ENCODE results near the gene ZNF860. TPM values are rescaled to one million over a fixed set of nuclear protein-coding genes. Genes with fewer than 3 reads are reported as not detected.
A peak's percentile ranks its signal among the peaks of the same experiment; 100 is the strongest.

ZNF860 gene
- polyA plus RNA-seq, 2 donors, result 0.88 to 1.8 TPM

DNA sequence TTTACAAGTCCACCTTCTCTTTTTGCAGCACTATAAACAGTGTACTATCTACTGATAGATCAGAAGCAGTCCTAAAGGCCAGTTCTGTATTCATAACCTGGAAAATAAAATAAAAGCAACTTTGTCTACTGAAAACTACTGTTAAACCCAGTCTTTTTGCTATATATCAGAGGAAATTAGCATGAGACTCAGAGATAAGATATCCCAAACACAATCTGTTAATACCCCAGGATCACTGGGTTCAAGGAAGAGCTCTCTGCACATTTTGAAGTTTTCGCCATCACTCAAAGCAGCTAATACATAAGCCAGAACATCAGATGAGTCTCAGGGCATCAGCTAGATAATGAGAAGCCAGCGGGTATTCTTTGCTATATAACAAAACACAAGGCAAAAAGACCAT is 22.3 kb upstream of the ZNF860 start:
- H3K27ac ChIP-seq (ENCODE audit: low read depth in 2 of 2, low read length in 1 of 2), result peak overlapping the region in 1 of 2 donors; percentile 12
- no peak overlapping the region for H3K4me3 ChIP-seq (ENCODE audit: low read depth in 1 of 2, low read length in 2 of 2)
- 79 to 86% methylated on average over 2 of the region's 2 CpGs for WGBS, 2 donors

DNA sequence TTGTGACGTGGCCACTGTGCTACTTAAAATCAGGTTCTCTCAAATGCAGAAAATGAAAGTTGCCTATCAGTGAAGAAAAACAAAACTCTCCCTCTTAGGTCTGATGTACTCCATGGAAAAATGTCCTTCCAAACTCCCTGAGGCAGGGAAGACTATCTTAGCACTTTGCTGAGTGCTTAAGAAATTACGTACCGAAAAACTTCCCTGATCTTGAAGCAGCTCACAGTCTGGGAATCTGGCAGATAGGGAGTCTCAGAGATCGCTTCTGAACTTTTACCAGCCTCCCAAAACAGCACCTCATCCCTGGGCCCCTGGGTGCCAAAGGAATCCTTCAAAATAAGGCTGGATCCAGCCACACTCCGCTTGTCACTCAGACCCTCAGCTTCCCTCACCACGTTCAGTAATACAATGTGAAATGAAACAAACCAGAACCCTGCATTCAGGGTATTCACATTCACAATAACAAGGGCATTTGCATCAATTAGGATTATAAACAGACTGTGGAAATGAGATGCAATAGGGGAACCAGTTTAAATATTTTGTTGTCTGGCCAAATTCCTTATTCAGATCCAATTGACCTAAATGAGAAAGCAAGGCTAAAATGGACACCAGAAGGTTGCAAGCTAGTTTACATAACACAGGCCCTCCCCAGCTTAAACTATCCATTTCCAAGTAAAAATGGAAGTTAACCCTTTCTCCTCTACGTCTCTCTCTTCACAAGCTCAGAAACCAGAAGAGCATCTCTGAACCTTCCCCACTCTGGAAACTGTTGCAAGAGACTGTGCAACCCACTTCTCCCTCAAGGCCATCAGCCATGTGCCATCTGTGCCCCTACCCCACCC is 21.4 kb upstream of the ZNF860 start:
- H3K27ac ChIP-seq (ENCODE audit: low read depth in 2 of 2, low read length in 1 of 2), result peak overlapping the region; percentile 59 to 67
- no peak overlapping the region for H3K4me3 ChIP-seq (ENCODE audit: low read depth in 1 of 2, low read length in 2 of 2)
- 42 to 65% methylated on average over 7 of the region's 7 CpGs for WGBS, 2 donors
- peaks cover 0 to 2% of the 10 kb centered on the region in 2 donors for H3K4me1 ChIP-seq (ENCODE audit: control insufficient read depth in 2 of 2, insufficient read depth in 2 of 2, low read length in 1 of 2)
- H3K27me3 ChIP-seq (ENCODE audit: control insufficient read depth in 1 of 2, insufficient read depth in 2 of 2, low read length in 2 of 2), result no peaks in the 10 kb centered on the region
- peaks cover 0 to 4% of the 10 kb centered on the region in 2 donors for H3K9me3 ChIP-seq (ENCODE audit: control insufficient read depth in 2 of 2, insufficient read depth in 1 of 2, low read depth in 1 of 2, low read length in 1 of 2)
- H3K36me3 ChIP-seq (ENCODE audit: control insufficient read depth in 2 of 2, insufficient read depth in 2 of 2, low read length in 1 of 2), result no peaks in the 10 kb centered on the region

More for the DNA sequence above, 22.3 kb upstream of the ZNF860 start:
- H3K4me1 ChIP-seq (ENCODE audit: control insufficient read depth in 2 of 2, insufficient read depth in 2 of 2, low read length in 1 of 2), result peaks cover 0 to 2% of the 10 kb centered on the region in 2 donors
- no peaks in the 10 kb centered on the region for H3K36me3 ChIP-seq (ENCODE audit: control insufficient read depth in 2 of 2, insufficient read depth in 2 of 2, low read length in 1 of 2)
- no peaks in the 10 kb centered on the region for H3K27me3 ChIP-seq (ENCODE audit: control insufficient read depth in 1 of 2, insufficient read depth in 2 of 2, low read length in 2 of 2)
- peaks cover 0 to 4% of the 10 kb centered on the region in 2 donors for H3K9me3 ChIP-seq (ENCODE audit: control insufficient read depth in 2 of 2, insufficient read depth in 1 of 2, low read depth in 1 of 2, low read length in 1 of 2)

GRCh38 chr3:31960793-31961431 is 20.6 kb upstream of the ZNF860 start:
- peaks cover 0 to 2% of the 10 kb centered on the region in 2 donors for H3K4me1 ChIP-seq (ENCODE audit: control insufficient read depth in 2 of 2, insufficient read depth in 2 of 2, low read length in 1 of 2)
- peak overlapping the region in 1 of 2 donors; percentile 36 for H3K27ac ChIP-seq (ENCODE audit: low read depth in 2 of 2, low read length in 1 of 2)
- H3K36me3 ChIP-seq (ENCODE audit: control insufficient read depth in 2 of 2, insufficient read depth in 2 of 2, low read length in 1 of 2), result no peaks in the 10 kb centered on the region
- H3K4me3 ChIP-seq (ENCODE audit: low read depth in 1 of 2, low read length in 2 of 2), result no peak overlapping the region
- H3K9me3 ChIP-seq (ENCODE audit: control insufficient read depth in 2 of 2, insufficient read depth in 1 of 2, low read depth in 1 of 2, low read length in 1 of 2), result no peaks in the 10 kb centered on the region
- H3K27me3 ChIP-seq (ENCODE audit: control insufficient read depth in 1 of 2, insufficient read depth in 2 of 2, low read length in 2 of 2), result no peaks in the 10 kb centered on the region
- 57 to 60% methylated on average over 4 of the region's 4 CpGs for whole genome bisulfite sequencing, 2 donors

- Histone ChIP-seq H3K4me1 (ENCODE audit: control insufficient read depth in 2 of 2, insufficient read depth in 2 of 2, low read length in 1 of 2) (peaks cover 0 to 2% of the 10 kb centered on the region in 2 donors), H3K27me3 (ENCODE audit: control insufficient read depth in 1 of 2, insufficient read depth in 2 of 2, low read length in 2 of 2) (no peaks in the 10 kb centered on the region), H3K27ac (ENCODE audit: low read depth in 2 of 2, low read length in 1 of 2) (no peak overlapping the region), H3K36me3 (ENCODE audit: control insufficient read depth in 2 of 2, insufficient read depth in 2 of 2, low read length in 1 of 2) (no peaks in the 10 kb centered on the region), H3K4me3 (ENCODE audit: low read depth in 1 of 2, low read length in 2 of 2) (no peak overlapping the region), H3K9me3 (ENCODE audit: control insufficient read depth in 2 of 2, insufficient read depth in 1 of 2, low read depth in 1 of 2, low read length in 1 of 2) (no peaks in the 10 kb centered on the region)
- 78% methylated on average over 2 of the region's 2 CpGs for WGBS, 2 donors
Observed at GRCh38 chr3:31962801-31963205, 18.7 kb upstream of the ZNF860 start.

DNA sequence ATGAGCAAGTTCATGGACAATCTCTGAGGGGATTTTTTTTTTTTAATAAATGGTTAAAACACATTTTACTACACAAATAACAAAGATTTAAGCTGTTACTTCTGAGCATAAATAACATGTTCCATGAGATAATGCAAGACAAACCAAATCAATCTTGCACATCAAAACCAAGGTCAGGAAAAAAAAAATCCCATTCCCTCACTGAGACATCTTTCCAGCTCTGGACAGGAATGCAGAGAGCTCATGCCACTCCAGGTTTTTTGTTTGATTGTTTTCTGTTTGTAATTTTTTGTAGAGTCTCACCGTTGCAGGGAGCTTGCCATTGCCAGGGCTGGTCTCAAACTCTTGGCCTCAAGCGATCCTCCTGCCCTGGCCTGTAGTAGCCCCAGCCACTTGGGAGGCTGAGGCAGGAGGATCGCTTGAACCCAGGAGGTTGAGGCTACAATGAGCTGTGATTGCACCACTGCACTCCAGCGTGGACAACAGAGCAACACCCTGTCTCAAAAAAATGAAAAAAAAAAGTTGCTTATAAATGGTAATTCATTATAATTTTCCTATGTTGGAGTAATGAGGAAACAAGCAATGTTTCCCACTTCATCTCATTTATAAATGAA is 14.5 kb upstream of the ZNF860 start:
- no peak overlapping the region for H3K27ac ChIP-seq (ENCODE audit: low read depth in 2 of 2, low read length in 1 of 2)
- H3K9me3 ChIP-seq (ENCODE audit: control insufficient read depth in 2 of 2, insufficient read depth in 1 of 2, low read depth in 1 of 2, low read length in 1 of 2), result no peaks in the 10 kb centered on the region
- H3K4me3 ChIP-seq (ENCODE audit: low read depth in 1 of 2, low read length in 2 of 2), result no peak overlapping the region
- WGBS, 2 donors, result 76 to 81% methylated on average over 4 of the region's 4 CpGs
- H3K36me3 ChIP-seq (ENCODE audit: control insufficient read depth in 2 of 2, insufficient read depth in 2 of 2, low read length in 1 of 2), result no peaks in the 10 kb centered on the region
- no peaks in the 10 kb centered on the region for H3K27me3 ChIP-seq (ENCODE audit: control insufficient read depth in 1 of 2, insufficient read depth in 2 of 2, low read length in 2 of 2)
- H3K4me1 ChIP-seq (ENCODE audit: control insufficient read depth in 2 of 2, insufficient read depth in 2 of 2, low read length in 1 of 2), result no peaks in the 10 kb centered on the region

DNA sequence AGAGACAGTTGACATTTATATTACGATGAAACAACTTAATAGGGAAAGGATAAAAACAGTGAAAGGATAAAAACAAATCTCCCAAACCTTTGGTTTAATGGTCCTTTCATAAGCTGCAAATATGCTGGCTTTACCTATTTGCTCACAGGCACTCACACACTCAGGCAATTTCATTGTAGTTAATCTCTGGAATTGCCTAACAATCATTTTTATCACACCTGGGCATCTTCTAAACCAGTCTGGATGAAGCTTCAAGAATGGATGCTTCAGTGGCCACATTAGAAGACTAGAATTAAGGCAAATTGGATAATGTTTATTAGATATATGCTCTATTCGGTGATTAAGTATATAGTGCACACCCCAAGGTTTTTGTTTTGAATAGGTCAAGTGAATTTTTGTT is 14.0 kb upstream of the ZNF860 start:
- no peaks in the 10 kb centered on the region for H3K27me3 ChIP-seq (ENCODE audit: control insufficient read depth in 1 of 2, insufficient read depth in 2 of 2, low read length in 2 of 2)
- H3K27ac ChIP-seq (ENCODE audit: low read depth in 2 of 2, low read length in 1 of 2), result peak overlapping the region in 1 of 2 donors; percentile 45
- H3K9me3 ChIP-seq (ENCODE audit: control insufficient read depth in 2 of 2, insufficient read depth in 1 of 2, low read depth in 1 of 2, low read length in 1 of 2), result no peaks in the 10 kb centered on the region
- WGBS, 2 donors, result 63 to 84% methylated on average over 2 of the region's 2 CpGs
- no peaks in the 10 kb centered on the region for H3K4me1 ChIP-seq (ENCODE audit: control insufficient read depth in 2 of 2, insufficient read depth in 2 of 2, low read length in 1 of 2)
- H3K36me3 ChIP-seq (ENCODE audit: control insufficient read depth in 2 of 2, insufficient read depth in 2 of 2, low read length in 1 of 2), result no peaks in the 10 kb centered on the region
- H3K4me3 ChIP-seq (ENCODE audit: low read depth in 1 of 2, low read length in 2 of 2), result no peak overlapping the region

DNA sequence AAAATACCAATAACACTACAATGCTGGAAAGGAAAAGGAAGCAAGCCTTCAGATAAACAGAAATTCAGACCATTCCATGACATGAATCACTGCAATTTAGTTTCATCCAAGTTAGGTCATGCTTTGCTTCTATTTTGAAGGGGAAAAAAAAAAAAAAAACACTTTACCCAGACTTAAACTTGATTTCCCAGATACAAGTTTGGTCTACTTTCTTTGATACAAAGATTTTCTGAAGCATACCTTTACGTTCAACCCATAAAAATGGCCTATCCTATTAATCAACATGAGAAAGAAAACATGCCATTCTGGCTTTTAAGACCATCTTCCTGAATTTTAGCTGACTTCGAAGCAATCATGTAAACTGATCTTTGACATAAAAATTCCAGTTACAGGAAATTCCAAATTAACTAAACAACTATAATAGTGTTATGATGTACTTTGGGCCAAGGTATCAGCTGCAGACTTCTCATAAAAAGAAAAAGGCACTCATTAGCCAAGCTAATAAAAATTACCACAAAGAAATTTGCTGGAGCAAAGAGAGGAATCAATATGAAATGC is 13.1 kb upstream of the ZNF860 start:
- H3K4me1 ChIP-seq (ENCODE audit: control insufficient read depth in 2 of 2, insufficient read depth in 2 of 2, low read length in 1 of 2), result no peaks in the 10 kb centered on the region
- no peaks in the 10 kb centered on the region for H3K9me3 ChIP-seq (ENCODE audit: control insufficient read depth in 2 of 2, insufficient read depth in 1 of 2, low read depth in 1 of 2, low read length in 1 of 2)
- no peaks in the 10 kb centered on the region for H3K36me3 ChIP-seq (ENCODE audit: control insufficient read depth in 2 of 2, insufficient read depth in 2 of 2, low read length in 1 of 2)
- no peak overlapping the region for H3K4me3 ChIP-seq (ENCODE audit: low read depth in 1 of 2, low read length in 2 of 2)
- no peaks in the 10 kb centered on the region for H3K27me3 ChIP-seq (ENCODE audit: control insufficient read depth in 1 of 2, insufficient read depth in 2 of 2, low read length in 2 of 2)
- WGBS, 2 donors, result 20 to 48% methylated on average over 2 of the region's 2 CpGs
- peak overlapping the region in 1 of 2 donors; percentile 62 for H3K27ac ChIP-seq (ENCODE audit: low read depth in 2 of 2, low read length in 1 of 2)

DNA sequence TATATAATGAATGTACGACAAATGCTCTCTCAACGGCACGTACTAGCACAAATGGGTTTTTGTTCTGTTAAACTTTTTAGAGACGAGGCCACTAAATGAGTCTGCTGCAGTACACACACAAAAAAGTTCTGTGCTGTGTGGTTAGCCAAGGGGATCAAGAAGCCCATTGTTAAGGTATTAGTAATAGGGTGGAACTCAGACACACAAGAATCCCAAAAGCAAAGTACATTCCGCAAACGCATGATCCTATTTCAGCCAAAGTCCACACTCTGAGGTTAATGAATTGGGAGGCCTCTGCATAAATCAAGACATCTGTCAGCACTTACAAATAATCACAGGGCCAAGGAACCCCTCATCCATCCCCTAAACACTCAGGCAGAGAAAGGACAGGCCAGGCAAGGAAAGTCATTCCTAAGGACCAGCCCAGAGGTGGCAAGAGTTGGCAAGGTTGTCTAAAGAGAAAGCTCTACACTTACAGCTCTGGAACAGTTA is 12.6 kb upstream of the ZNF860 start:
- Histone ChIP-seq H3K4me1 (ENCODE audit: control insufficient read depth in 2 of 2, insufficient read depth in 2 of 2, low read length in 1 of 2) (no peaks in the 10 kb centered on the region), H3K27ac (ENCODE audit: low read depth in 2 of 2, low read length in 1 of 2) (peak overlapping the region; percentile 63 to 82), H3K4me3 (ENCODE audit: low read depth in 1 of 2, low read length in 2 of 2) (no peak overlapping the region), H3K36me3 (ENCODE audit: control insufficient read depth in 2 of 2, insufficient read depth in 2 of 2, low read length in 1 of 2) (no peaks in the 10 kb centered on the region), H3K9me3 (ENCODE audit: control insufficient read depth in 2 of 2, insufficient read depth in 1 of 2, low read depth in 1 of 2, low read length in 1 of 2) (no peaks in the 10 kb centered on the region), H3K27me3 (ENCODE audit: control insufficient read depth in 1 of 2, insufficient read depth in 2 of 2, low read length in 2 of 2) (no peaks in the 10 kb centered on the region)
- WGBS, 2 donors, result 32 to 46% methylated on average over 6 of the region's 6 CpGs

DNA sequence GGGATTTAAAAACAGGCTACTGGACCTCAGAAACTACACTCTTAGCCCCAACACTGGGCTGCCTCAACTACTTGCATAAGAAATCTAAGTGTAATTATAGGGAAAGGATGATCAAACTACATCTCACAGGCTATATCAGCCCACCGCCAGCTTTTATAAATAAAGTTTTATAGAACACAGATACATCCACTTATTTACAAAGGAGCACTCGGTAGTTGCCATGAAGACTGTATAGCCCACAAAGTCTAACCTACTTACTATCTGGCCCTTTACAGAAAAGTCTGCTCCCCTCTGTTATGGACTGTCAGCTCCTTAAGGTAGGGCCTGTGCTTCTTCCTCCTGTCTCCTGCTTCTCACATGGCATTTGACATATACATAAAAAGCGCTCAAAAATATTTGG is 9.9 kb upstream of the ZNF860 start:
- WGBS, 2 donors, result 97 to 99% methylated on average over 3 of the region's 3 CpGs
- H3K4me3 ChIP-seq (ENCODE audit: low read depth in 1 of 2, low read length in 2 of 2), result no peak overlapping the region
- H3K36me3 ChIP-seq (ENCODE audit: control insufficient read depth in 2 of 2, insufficient read depth in 2 of 2, low read length in 1 of 2), result no peaks in the 10 kb centered on the region
- H3K27me3 ChIP-seq (ENCODE audit: control insufficient read depth in 1 of 2, insufficient read depth in 2 of 2, low read length in 2 of 2), result no peaks in the 10 kb centered on the region
- H3K27ac ChIP-seq (ENCODE audit: low read depth in 2 of 2, low read length in 1 of 2), result no peak overlapping the region
- no peaks in the 10 kb centered on the region for H3K4me1 ChIP-seq (ENCODE audit: control insufficient read depth in 2 of 2, insufficient read depth in 2 of 2, low read length in 1 of 2)
- H3K9me3 ChIP-seq (ENCODE audit: control insufficient read depth in 2 of 2, insufficient read depth in 1 of 2, low read depth in 1 of 2, low read length in 1 of 2), result no peaks in the 10 kb centered on the region

Measured in esophagus (tissue), 2 donors.